Mesenchymal stem cell (in vitro differentiated cells and primary cell): ENCODE results near the gene IFFO2.

ENCODE experiments used
- DNase-seq: peaks from one replicate; pipeline ENCODE4 v3.0.0-alpha.2; 2013
- H2AFZ ChIP-seq: one replicate; pipeline ENCODE4 v1.6.1; 2013; ENCODE audit warnings: low read depth, mild to moderate bottlenecking, control low read depth, inconsistent platforms, low read length, moderate library complexity
- H2AK5ac ChIP-seq: 2 replicates; pipeline ENCODE4 v1.6.1; 2013; ENCODE audit warnings: low read length, moderate library complexity, mild to moderate bottlenecking, inconsistent platforms; ENCODE audit not compliant: severe bottlenecking
- H2BK120ac ChIP-seq: one replicate; pipeline ENCODE4 v1.6.1; 2013; ENCODE audit warnings: low read depth, mild to moderate bottlenecking, inconsistent platforms, low read length, moderate library complexity
- H2BK12ac ChIP-seq, 2 experiments: one replicate each; pipeline ENCODE4 v1.6.1; 2013; ENCODE audit warnings: inconsistent platforms in 2 of 2, low read length in 2 of 2, mild to moderate bottlenecking in 2 of 2, moderate library complexity in 2 of 2, control low read depth in 1 of 2
- H2BK15ac ChIP-seq: one replicate; pipeline ENCODE4 v1.6.1; 2013; ENCODE audit warnings: mild to moderate bottlenecking, low read depth, inconsistent platforms; ENCODE audit not compliant: poor library complexity, severe bottlenecking
- H2BK5ac ChIP-seq: 2 replicates; pipeline ENCODE4 v1.6.1; 2013; ENCODE audit warnings: low read depth, mild to moderate bottlenecking, low read length, control low read depth, inconsistent platforms; ENCODE audit not compliant: poor library complexity, severe bottlenecking
- H3K14ac ChIP-seq, 2 experiments: one replicate each; pipeline ENCODE4 v1.6.1; 2013; ENCODE audit warnings: inconsistent platforms in 2 of 2, low read length in 2 of 2, control low read depth in 1 of 2, mild to moderate bottlenecking in 1 of 2, moderate library complexity in 1 of 2
- H3K18ac ChIP-seq, 2 experiments: one replicate each; pipeline ENCODE4 v1.6.1; 2013; ENCODE audit warnings: inconsistent platforms in 2 of 2, low read length in 2 of 2, control low read depth in 1 of 2, low read depth in 1 of 2, mild to moderate bottlenecking in 1 of 2
- H3K23ac ChIP-seq, 2 experiments: one replicate each; pipeline ENCODE4 v1.6.1; 2013; ENCODE audit warnings: inconsistent platforms in 2 of 2, low read length in 2 of 2, mild to moderate bottlenecking in 2 of 2, moderate library complexity in 2 of 2, control low read depth in 1 of 2
- H3K27ac ChIP-seq: 2 replicates; pipeline ENCODE4 v1.5.1; 2013; ENCODE audit warnings: mild to moderate bottlenecking, moderate library complexity, low read length, control low read depth, inconsistent platforms; ENCODE audit not compliant: poor library complexity, severe bottlenecking
- H3K27me3 ChIP-seq, 2 experiments: 2 replicates each; pipeline versions ENCODE4 v1.6.1 to v1.7.0; 2013; ENCODE audit warnings: low read length in 2 of 2, mild to moderate bottlenecking in 2 of 2, moderate library complexity in 2 of 2, control low read depth in 1 of 2, inconsistent platforms in 1 of 2; ENCODE audit not compliant: control insufficient read depth in 1 of 2, insufficient read depth in 1 of 2
- H3K36me3 ChIP-seq, 2 experiments: 2 replicates each; pipeline versions ENCODE4 v1.6.1 to v1.7.0; 2013; ENCODE audit warnings: low read length in 2 of 2, control low read depth in 1 of 2, inconsistent platforms in 1 of 2, low read depth in 1 of 2, mild to moderate bottlenecking in 1 of 2; ENCODE audit not compliant: insufficient read depth in 2 of 2, control insufficient read depth in 1 of 2
- H3K4ac ChIP-seq, 2 experiments: one replicate each; pipeline ENCODE4 v1.6.1; 2013; ENCODE audit warnings: inconsistent platforms in 2 of 2, low read length in 2 of 2, mild to moderate bottlenecking in 2 of 2, moderate library complexity in 2 of 2, control low read depth in 1 of 2, low read depth in 1 of 2
- H3K4me1 ChIP-seq: 2 replicates; pipeline ENCODE4 v1.6.1; 2013; ENCODE audit warnings: low read depth, low read length, control low read depth; ENCODE audit not compliant: control insufficient read depth, insufficient read depth
- H3K4me2 ChIP-seq: 2 replicates; pipeline ENCODE4 v1.6.1; 2013; ENCODE audit warnings: low read length, mild to moderate bottlenecking, inconsistent platforms; ENCODE audit not compliant: poor library complexity, severe bottlenecking
- H3K4me3 ChIP-seq, 2 experiments: 2 replicates each; pipeline versions ENCODE4 v1.5.1 to v1.7.0; 2013; ENCODE audit warnings: low read length in 2 of 2, mild to moderate bottlenecking in 2 of 2, control low read depth in 1 of 2, low read depth in 1 of 2; ENCODE audit not compliant: insufficient read depth in 1 of 2
- H3K79me1 ChIP-seq: replicated peaks from 2 replicates; pipeline ENCODE4 v1.6.1; 2013; ENCODE audit warnings: mild to moderate bottlenecking, control low read depth, low read length, inconsistent platforms; ENCODE audit not compliant: poor library complexity, severe bottlenecking
- H3K9ac ChIP-seq: 2 replicates; pipeline ENCODE4 v1.7.0; 2013; ENCODE audit warnings: mild to moderate bottlenecking, low read length, moderate library complexity
- H3K9me3 ChIP-seq: 2 replicates; pipeline ENCODE4 v1.7.0; 2013; ENCODE audit warnings: mild to moderate bottlenecking, low read length; ENCODE audit not compliant: control insufficient read depth
- H4K8ac ChIP-seq: one replicate; pipeline ENCODE4 v1.6.1; 2013; ENCODE audit warnings: inconsistent platforms, mild to moderate bottlenecking, low read length, moderate library complexity
- H4K91ac ChIP-seq: one replicate; pipeline ENCODE4 v1.6.1; 2013; ENCODE audit warnings: mild to moderate bottlenecking, low read length, inconsistent platforms
- WGBS: methylation state at CpG from one replicate; pipeline ENCODE4 v1.1.7; 2013; ENCODE audit warnings: mixed read lengths; 5-methylcytosine and 5-hydroxymethylcytosine counted together

The IFFO2 gene

GRCh38 chr1:18936814-18937481 lies 19.5 kb downstream of the IFFO2 start:
- WGBS, result 83% methylated on average over 11 of the region's 11 CpGs
- DNase-seq, result no peak

GRCh38 chr1:18936471-18936813 lies 20.0 kb downstream of the IFFO2 start:
- no peaks in the 10 kb centered on the region for H3K9me3 ChIP-seq
- H2AFZ ChIP-seq, result no peak overlapping the region
- H3K23ac ChIP-seq, result no peak overlapping the region
- H3K4ac ChIP-seq, result no peak overlapping the region
- H3K79me1 ChIP-seq, result peaks cover 25% of the 10 kb centered on the region
- no peak overlapping the region for H4K91ac ChIP-seq
- H3K27ac ChIP-seq, result no peak overlapping the region
- WGBS, result 85% methylated on average over 3 of the region's 3 CpGs
- H2BK15ac ChIP-seq, result no peak overlapping the region
- H3K36me3 ChIP-seq, result peaks cover 0 to 2% of the 10 kb centered on the region in 2 experiments
- no peak overlapping the region for H3K14ac ChIP-seq
- peak overlapping the region in 1 of 2 experiments; percentile 21 for H2BK12ac ChIP-seq
- no peak overlapping the region for H3K9ac ChIP-seq
- no peaks in the 10 kb centered on the region for H3K27me3 ChIP-seq
- peaks cover 66% of the 10 kb centered on the region for H3K4me1 ChIP-seq
- H4K8ac ChIP-seq, result no peak overlapping the region
- H2BK5ac ChIP-seq, result no peak overlapping the region
- no peak overlapping the region for H3K18ac ChIP-seq
- H3K4me3 ChIP-seq, result no peak overlapping the region
- H2AK5ac ChIP-seq, result no peak overlapping the region
- no peak for DNase-seq
- no peak overlapping the region for H2BK120ac ChIP-seq
- H3K4me2 ChIP-seq, result no peak overlapping the region

More at GRCh38 chr1:18936814-18937481, 19.5 kb downstream of the IFFO2 start:
- no peak overlapping the region for H3K27ac ChIP-seq
- peaks cover 0 to 2% of the 10 kb centered on the region in 2 experiments for H3K36me3 ChIP-seq
- H2BK120ac ChIP-seq, result no peak overlapping the region
- H3K4me1 ChIP-seq, result peaks cover 66% of the 10 kb centered on the region
- peak overlapping the region in 1 of 2 experiments; percentile 28 for H3K18ac ChIP-seq
- H3K14ac ChIP-seq, result no peak overlapping the region
- H3K4me2 ChIP-seq, result no peak overlapping the region
- H4K8ac ChIP-seq, result no peak overlapping the region
- H2AFZ ChIP-seq, result no peak overlapping the region
- H2AK5ac ChIP-seq, result peak overlapping the region; percentile 24
- no peak overlapping the region for H4K91ac ChIP-seq
- peaks cover 25% of the 10 kb centered on the region for H3K79me1 ChIP-seq
- H2BK5ac ChIP-seq, result no peak overlapping the region
- H3K9ac ChIP-seq, result no peak overlapping the region
- H3K27me3 ChIP-seq, result no peaks in the 10 kb centered on the region
- peak overlapping the region in 1 of 2 experiments; percentile 23 for H3K23ac ChIP-seq
- no peaks in the 10 kb centered on the region for H3K9me3 ChIP-seq
- H3K4ac ChIP-seq, result no peak overlapping the region
- no peak overlapping the region for H2BK15ac ChIP-seq
- H3K4me3 ChIP-seq, result no peak overlapping the region
- H2BK12ac ChIP-seq, result peak overlapping the region in 1 of 2 experiments; percentile 81

- Histone ChIP-seq H2AK5ac (no peak overlapping the region), H3K79me1 (peaks cover 33% of the 10 kb centered on the region), H3K4me3 (no peak overlapping the region), H3K27ac (no peak overlapping the region), H3K36me3 (peaks cover 0 to 2% of the 10 kb centered on the region in 2 experiments), H2BK12ac (no peak overlapping the region), H3K9ac (no peak overlapping the region), H4K91ac (no peak overlapping the region), H3K27me3 (no peaks in the 10 kb centered on the region), H3K4me1 (peaks cover 54% of the 10 kb centered on the region), H2BK120ac (no peak overlapping the region), H4K8ac (no peak overlapping the region), H3K4me2 (no peak overlapping the region), H2BK15ac (no peak overlapping the region), H2BK5ac (no peak overlapping the region), H3K4ac (no peak overlapping the region), H3K23ac (no peak overlapping the region), H3K9me3 (no peaks in the 10 kb centered on the region), H3K18ac (no peak overlapping the region), H2AFZ (no peak overlapping the region), H3K14ac (no peak overlapping the region)
- DNase-seq, result no peak
- 92% methylated on average over 14 of the region's 14 CpGs for WGBS
These were observed 22.1 kb downstream of the IFFO2 start for GRCh38 chr1:18934205-18935000.

GRCh38 chr1:18932879-18933278 lies 23.6 kb downstream of the IFFO2 start:
- peak overlapping the region; percentile 76 for H4K91ac ChIP-seq
- no peak overlapping the region for H2AK5ac ChIP-seq
- H3K27me3 ChIP-seq, result no peaks in the 10 kb centered on the region
- H3K79me1 ChIP-seq, result peaks cover 35% of the 10 kb centered on the region
- H2BK12ac ChIP-seq, result peak overlapping the region in 1 of 2 experiments; percentile 87
- peak overlapping the region; percentile 53 to 54 for H3K4ac ChIP-seq
- no peak overlapping the region for H2AFZ ChIP-seq
- H2BK15ac ChIP-seq, result no peak overlapping the region
- H3K14ac ChIP-seq, result peak overlapping the region in 1 of 2 experiments; percentile 19
- H2BK5ac ChIP-seq, result no peak overlapping the region
- peaks cover 0 to 2% of the 10 kb centered on the region in 2 experiments for H3K36me3 ChIP-seq
- H3K27ac ChIP-seq, result no peak overlapping the region
- no peaks in the 10 kb centered on the region for H3K9me3 ChIP-seq
- H3K9ac ChIP-seq, result no peak overlapping the region
- peak overlapping the region; percentile 64 to 82 for H3K18ac ChIP-seq
- peaks cover 52% of the 10 kb centered on the region for H3K4me1 ChIP-seq
- WGBS, result 58% methylated on average over 2 of the region's 7 CpGs
- H3K4me2 ChIP-seq, result no peak overlapping the region
- H3K4me3 ChIP-seq, result no peak overlapping the region
- H2BK120ac ChIP-seq, result peak overlapping the region; percentile 52
- no peak for DNase-seq
- no peak overlapping the region for H3K23ac ChIP-seq
- H4K8ac ChIP-seq, result peak overlapping the region; percentile 69
